H1 (cell line): ENCODE data around the gene BNC2. TPM values are rescaled to one million over a fixed set of nuclear protein-coding genes. Genes with fewer than 3 reads are reported as not detected.

ENCODE experiments used
- CTCF ChIA-PET: fragments of 300-600 bp; sonication (Branson Sonifier 250); formaldehyde crosslinking; loops from one replicate; lab custom pipeline; 2021; ENCODE audit not compliant: partially characterized antibody; lab: Charles Lee
- POLR2A ChIA-PET: fragments of 300-600 bp; sonication (Branson Sonifier 250); formaldehyde crosslinking; loops from one replicate; lab custom pipeline; 2021; ENCODE audit warnings: inconsistent platforms; ENCODE audit not compliant: partially characterized antibody; lab: Charles Lee
- DNase-seq, 2 experiments: peaks; one replicate each; pipeline versions ENCODE4 v3.0.0 to v3.0.0-alpha.2; 2010 to 2022; ENCODE audit warnings: low spot score in 2 of 2, low read depth in 1 of 2, mixed read lengths in 1 of 2
- FAIRE-seq: peaks from 2 replicates; lab custom pipeline; 2011; peaks lifted over from hg19 to GRCh38; lab: Jason Lieb, UNC
- H2AFZ ChIP-seq: 2 replicates; pipeline ENCODE4 v1.8.1; 2012; ENCODE audit warnings: low read length, inconsistent platforms
- H2AK5ac ChIP-seq: 2 replicates; pipeline ENCODE4 v1.6.1; 2013; ENCODE audit warnings: low read depth, low read length
- H2BK120ac ChIP-seq: replicated peaks from 2 replicates; pipeline ENCODE3; 2013; ENCODE audit warnings: low read depth, low read length, inconsistent platforms
- H2BK12ac ChIP-seq: 2 replicates; pipeline ENCODE4 v1.6.1; 2013; ENCODE audit warnings: low read depth, low read length
- H2BK15ac ChIP-seq: 2 replicates; pipeline ENCODE4 v1.6.1; 2013; ENCODE audit warnings: low read length
- H2BK20ac ChIP-seq: 2 replicates; pipeline ENCODE4 v1.6.1; 2013; ENCODE audit warnings: low read length
- H2BK5ac ChIP-seq: 2 replicates; pipeline ENCODE4 v1.6.1; 2013; ENCODE audit warnings: low read depth, low read length
- H3K14ac ChIP-seq: 2 replicates; pipeline ENCODE4 v1.6.1; 2013; ENCODE audit warnings: inconsistent platforms; ENCODE audit not compliant: insufficient read length
- H3K18ac ChIP-seq: 2 replicates; pipeline ENCODE4 v1.6.1; 2013; ENCODE audit warnings: low read length; ENCODE audit errors: extremely low read depth
- H3K23ac ChIP-seq: 2 replicates; pipeline ENCODE4 v1.6.1; 2013; ENCODE audit warnings: inconsistent platforms; ENCODE audit not compliant: insufficient read length
- H3K23me2 ChIP-seq: 2 replicates; pipeline ENCODE4 v1.6.1; 2013; ENCODE audit warnings: low read depth, low read length
- H3K27ac ChIP-seq: 2 replicates; pipeline ENCODE4 v1.6.1; 2011; ENCODE audit warnings: low read depth, low read length, inconsistent platforms
- H3K27me3 ChIP-seq, 4 experiments: replicated peaks in 1 of 4; 1 replicate in 1 of 4; 2 replicates in 3 of 4; pipeline versions ENCODE4 v1.6.1 to v1.8.1; 2011 to 2013; ENCODE audit warnings: low read length in 3 of 4, mild to moderate bottlenecking in 3 of 4, inconsistent platforms in 2 of 4, mixed read lengths in 2 of 4, moderate library complexity in 1 of 4; ENCODE audit not compliant: control insufficient read depth in 3 of 4, insufficient read depth in 3 of 4; ENCODE audit errors: extremely low read depth in 1 of 4
- H3K36me3 ChIP-seq, 4 experiments: 2 replicates each; pipeline versions ENCODE4 v1.6.1 to v1.8.1; 2011 to 2013; ENCODE audit warnings: mild to moderate bottlenecking in 4 of 4, low read length in 3 of 4, moderate library complexity in 2 of 4, control low read depth in 1 of 4, inconsistent platforms in 1 of 4; ENCODE audit not compliant: insufficient read depth in 4 of 4, control insufficient read depth in 2 of 4
- H3K4ac ChIP-seq: replicated peaks from 2 replicates; pipeline ENCODE3; 2013; ENCODE audit warnings: low read length, low read depth, mixed read lengths, inconsistent platforms; ENCODE audit not compliant: insufficient read length
- H3K4me1 ChIP-seq, 4 experiments: replicated peaks in 1 of 4; 1 replicate in 1 of 4; 2 replicates in 3 of 4; pipeline versions ENCODE4 v1.6.1 to v1.8.1; 2011 to 2013; ENCODE audit warnings: low read length in 3 of 4, inconsistent platforms in 2 of 4, mixed read lengths in 1 of 4; ENCODE audit not compliant: insufficient read depth in 4 of 4, control insufficient read depth in 3 of 4
- H3K4me2 ChIP-seq, 2 experiments: 2 replicates each; pipeline versions ENCODE4 v1.6.1 to v1.8.1; 2011 to 2013; ENCODE audit warnings: low read depth in 2 of 2, low read length in 2 of 2, control low read depth in 1 of 2, inconsistent platforms in 1 of 2, mild to moderate bottlenecking in 1 of 2; ENCODE audit not compliant: insufficient read depth in 1 of 2
- H3K4me3 ChIP-seq, 4 experiments: fragments of 200-600, 300-600 bp in 1 of 4; sonication (generic), shearing (Covaris generic), sonication (Bioruptor Twin) in 1 of 4; 2 replicates each; pipeline versions ENCODE4 v1.5.1 to v1.8.1; 2011 to 2016; ENCODE audit warnings: low read length in 4 of 4, low read depth in 3 of 4, control low read depth in 2 of 4, inconsistent platforms in 2 of 4, mild to moderate bottlenecking in 2 of 4, mixed read lengths in 1 of 4, moderate library complexity in 1 of 4; ENCODE audit not compliant: insufficient read depth in 2 of 4; ENCODE audit errors: extremely low read depth in 1 of 4
- H3K56ac ChIP-seq: replicated peaks from 2 replicates; pipeline ENCODE3; 2013; ENCODE audit warnings: low read depth, mild to moderate bottlenecking, mixed read lengths, low read length, inconsistent platforms; ENCODE audit not compliant: insufficient read length
- H3K79me1 ChIP-seq: 2 replicates; pipeline ENCODE4 v1.6.1; 2013; ENCODE audit warnings: low read depth, low read length, control low read depth
- H3K79me2 ChIP-seq, 2 experiments: 2 replicates each; pipeline versions ENCODE4 v1.6.1 to v1.8.1; 2012 to 2013; ENCODE audit warnings: low read length in 2 of 2, mild to moderate bottlenecking in 2 of 2, inconsistent platforms in 1 of 2; ENCODE audit not compliant: insufficient read depth in 2 of 2, control insufficient read depth in 1 of 2
- H3K9ac ChIP-seq, 4 experiments: replicated peaks in 1 of 4; 1 replicate in 1 of 4; 2 replicates in 3 of 4; pipeline versions ENCODE4 v1.6.1 to v1.8.1; 2011 to 2013; ENCODE audit warnings: low read depth in 3 of 4, low read length in 3 of 4, control low read depth in 2 of 4, mild to moderate bottlenecking in 2 of 4, moderate library complexity in 2 of 4, inconsistent platforms in 1 of 4; ENCODE audit errors: extremely low read depth in 1 of 4
- H3K9me3 ChIP-seq, 2 experiments: 2 replicates each; pipeline versions ENCODE4 v1.6.1 to v1.8.1; 2012 to 2013; ENCODE audit warnings: mild to moderate bottlenecking in 2 of 2, moderate library complexity in 2 of 2, control low read depth in 1 of 2, inconsistent platforms in 1 of 2, low read depth in 1 of 2, low read length in 1 of 2, mixed read lengths in 1 of 2; ENCODE audit not compliant: insufficient read depth in 2 of 2
- H4K20me1 ChIP-seq, 2 experiments: replicated peaks in 1 of 2; 2 replicates each; pipeline versions ENCODE3 to v1.8.1; 2011 to 2013; ENCODE audit warnings: inconsistent platforms in 2 of 2, low read length in 2 of 2, mild to moderate bottlenecking in 1 of 2; ENCODE audit not compliant: insufficient read depth in 2 of 2, control insufficient read depth in 1 of 2
- H4K5ac ChIP-seq: 2 replicates; pipeline ENCODE4 v1.6.1; 2013; ENCODE audit warnings: low read length, low read depth, mixed read lengths, inconsistent platforms; ENCODE audit not compliant: insufficient read length
- H4K8ac ChIP-seq: 2 replicates; pipeline ENCODE4 v1.8.0; 2013; ENCODE audit warnings: mild to moderate bottlenecking, moderate library complexity, low read length, inconsistent platforms; ENCODE audit not compliant: insufficient read depth; ENCODE audit errors: extremely low read depth
- H4K91ac ChIP-seq: replicated peaks from 2 replicates; pipeline ENCODE3; 2013; ENCODE audit warnings: low read length, mixed read lengths, inconsistent platforms; ENCODE audit not compliant: insufficient read length
- BACH1 ChIP-seq: IDR thresholded peaks from 2 replicates; pipeline ENCODE4 v1.6.1; 2012; ENCODE audit warnings: low read length, improper control_type of control experiment
- E2F6 ChIP-seq: IDR thresholded peaks from 2 replicates; pipeline ENCODE4 v1.6.1; 2012; ENCODE audit warnings: inconsistent platforms
- EZH2 ChIP-seq: fragments of 200-600 bp; sonication (generic); IDR thresholded peaks from 2 replicates; pipeline ENCODE4 v1.7.1; 2012; ENCODE audit warnings: low read depth, mild to moderate bottlenecking, moderate library complexity, low read length, inconsistent platforms; ENCODE audit not compliant: severe bottlenecking
- HDAC2 ChIP-seq, 2 experiments: fragments of 300-600 bp in 1 of 2; sonication (generic) in 1 of 2; IDR thresholded peaks; 2 replicates each; pipeline ENCODE4 v1.6.1; 2011 to 2012; ENCODE audit warnings: low read depth in 2 of 2, low read length in 2 of 2, mild to moderate bottlenecking in 2 of 2, moderate library complexity in 2 of 2, borderline replicate concordance in 1 of 2, inconsistent platforms in 1 of 2
- JUN ChIP-seq: IDR thresholded peaks from 2 replicates; pipeline ENCODE4 v1.6.1; 2011; ENCODE audit warnings: low read depth, mild to moderate bottlenecking, improper control_type of control experiment, low read length
- JUND ChIP-seq: IDR thresholded peaks from 2 replicates; pipeline ENCODE4 v1.6.1; 2011; ENCODE audit warnings: mild to moderate bottlenecking, improper control_type of control experiment, low read length
- MAX ChIP-seq: IDR thresholded peaks from 2 replicates; pipeline ENCODE4 v1.6.1; 2012; ENCODE audit warnings: inconsistent platforms
- POU5F1 ChIP-seq: IDR thresholded peaks from 2 replicates; pipeline ENCODE4 v1.6.1; 2011; ENCODE audit warnings: low read depth, mild to moderate bottlenecking, low read length, moderate library complexity
- RBBP5 ChIP-seq: IDR thresholded peaks from 2 replicates; pipeline ENCODE4 v1.7.1; 2012; ENCODE audit warnings: low read depth, mild to moderate bottlenecking, inconsistent platforms, low read length, moderate library complexity, borderline replicate concordance
- RXRA ChIP-seq: IDR thresholded peaks from 2 replicates; pipeline ENCODE4 v1.6.1; 2011; ENCODE audit warnings: low read depth, mild to moderate bottlenecking, low read length, moderate library complexity; ENCODE audit not compliant: insufficient read depth
- SIX5 ChIP-seq: IDR thresholded peaks from 2 replicates; pipeline ENCODE4 v1.6.1; 2011; ENCODE audit warnings: mild to moderate bottlenecking, low read depth, low read length
- TAF1 ChIP-seq: IDR thresholded peaks from 2 replicates; pipeline ENCODE4 v1.6.1; 2011; ENCODE audit warnings: mild to moderate bottlenecking, low read depth, low read length
- TCF12 ChIP-seq: IDR thresholded peaks from 2 replicates; pipeline ENCODE4 v1.6.1; 2011; ENCODE audit warnings: low read depth, mild to moderate bottlenecking, low read length
- WGBS, 2 experiments: shearing (Covaris generic) in 1 of 2; methylation state at CpG; one replicate each; pipeline versions ENCODE4 v1.1.6 to v1.1.7; 2013 to 2015; ENCODE audit warnings: low lambda C conversion rate in 2 of 2, mixed read lengths in 2 of 2, inconsistent platforms in 1 of 2, low coverage in 1 of 2, missing lambda C conversion rate in 1 of 2; ENCODE audit not compliant: insufficient replicate concordance in 2 of 2, insufficient coverage in 1 of 2, insufficient read length in 1 of 2; ENCODE audit errors: extremely low coverage in 1 of 2, missing lambda C conversion rate in 1 of 2; 5-methylcytosine and 5-hydroxymethylcytosine counted together
- polyA plus RNA-seq, 7 experiments: library from polyadenylated mRNA; depleted of rRNA in 3 of 7; stranded (reverse) in 5 of 7; unstranded in 2 of 7; fragments of >200 nt in 5 of 7; fragments of 200-250 nt in 2 of 7; gene quantifications; 1 replicate in 5 of 7; 2 replicates in 1 of 7; 4 replicates in 1 of 7; pipeline versions ENCODE4 v1.2.1 to v1.2.3, GENCODE V29; 2011 to 2013; ENCODE audit warnings: missing spikeins in 2 of 7, mixed read lengths in 2 of 7
- total RNA-seq: library from RNA; stranded (reverse); fragmentation: NEBNext Ultra II Directional; extraction: Animal tissue kit (Norgen Biotek cat#: 25700); gene quantifications from 2 replicates; pipeline ENCODE4 v1.2.1, GENCODE V29; 2021

Gene BNC2
- total and polyA plus RNA-seq, 2 of the 8 experiments (the other 6 are each of a cell fraction or from before 2014, with no cell fraction given): 16.0 to 26.8 TPM

GRCh38 chr9:16668734-16669295 lies 201.7 kb downstream of the BNC2 start:
- TF ChIP-seq BACH1 (no peak), POU5F1 (no peak), EZH2 (no peak), TCF12 (no peak), RXRA (no peak), JUND (no peak), HDAC2 (IDR thresholded peaks at IDR 0.05; ENCODE audit: borderline replicate concordance in 1 of 2, low read depth in 2 of 2, low read length in 2 of 2) (no peak), RBBP5 (no peak), JUN (no peak), E2F6 (no peak), TAF1 (no peak), MAX (no peak), SIX5 (no peak)
- TF ChIP-seq, all 59 proteins: peak for 0
- no peak overlapping the region for H4K8ac ChIP-seq
- POLR2A ChIA-PET: no interaction called here
- no peak overlapping the region for H2BK20ac ChIP-seq
- H3K79me1 ChIP-seq: no peaks in the 10 kb centered on the region
- H3K79me2 ChIP-seq: peaks cover 0 to 13% of the 10 kb centered on the region in 2 experiments; a peak in 2 of 4 replicates
- no peak overlapping the region for H2AFZ ChIP-seq
- H3K14ac ChIP-seq: no peak overlapping the region
- H4K5ac ChIP-seq: no peak overlapping the region
- FAIRE-seq (no peak), DNase-seq (no peak)
- H3K27me3 ChIP-seq: no peaks in the 10 kb centered on the region
- no peak overlapping the region for H3K4me2 ChIP-seq
- H2BK120ac ChIP-seq: no peak overlapping the region
- no peak overlapping the region for H3K4ac ChIP-seq
- no peak overlapping the region for H2BK12ac ChIP-seq
- no peak overlapping the region for H3K56ac ChIP-seq
- no peaks in the 10 kb centered on the region for H3K23me2 ChIP-seq
- no peaks in the 10 kb centered on the region for H4K20me1 ChIP-seq
- no peak overlapping the region for H3K18ac ChIP-seq
- no peaks in the 10 kb centered on the region for H3K9me3 ChIP-seq
- no peak overlapping the region for H3K23ac ChIP-seq
- CTCF ChIA-PET: interaction anchor here (1.3 kb wide), 1 partner anchor 12 kb away, joined by 4 read pairs; no protein-coding TSS in a partner anchor
- no peaks in the 10 kb centered on the region for H3K36me3 ChIP-seq
- no peak overlapping the region for H4K91ac ChIP-seq
- no peak overlapping the region for H2AK5ac ChIP-seq
- 84% methylated on average over 5 of the region's 5 CpGs; no CpG with 5 or more reads in 1 of the 2 experiments for WGBS, 2 experiments
- H3K4me3 ChIP-seq: no peak overlapping the region
- H3K9ac ChIP-seq: no peak overlapping the region
- H2BK15ac ChIP-seq: no peak overlapping the region
- H3K27ac ChIP-seq: no peak overlapping the region
- no peak overlapping the region for H2BK5ac ChIP-seq
- peaks cover 0 to 4% (median 0%) of the 10 kb centered on the region in 4 experiments; a peak in 1 of 7 replicates for H3K4me1 ChIP-seq
